ENCODE data around the gene PCDH15. TPM values are rescaled to one million over a fixed set of nuclear protein-coding genes. Genes with fewer than 3 reads are reported as not detected.

Gene PCDH15
- polyA plus RNA-seq, 6 donors from 2014 or later, result not detected

- no peaks in the 10 kb centered on the region for H3K4me1 Mint-ChIP-seq
- no peak for DNase-seq
- no peaks in the 10 kb centered on the region for H3K9me3 Mint-ChIP-seq
- no peaks in the 10 kb centered on the region for H3K36me3 Mint-ChIP-seq
- no peak for ATAC-seq (ENCODE audit: low read depth in 2 of 2)
- no peaks in the 10 kb centered on the region for H3K27me3 Mint-ChIP-seq
- H3K4me3 Mint-ChIP-seq, result no peak overlapping the region
- no peak overlapping the region for H3K27ac Mint-ChIP-seq
Measured at GRCh38 chr10:54769051-54769450, 32.0 kb downstream of the PCDH15 start.

- Mint-ChIP-seq H3K4me3 (no peak overlapping the region), H3K36me3 (no peaks in the 10 kb centered on the region), H3K27me3 (no peaks in the 10 kb centered on the region), H3K9me3 (peaks cover 0 to 5% (median 0%) of the 10 kb centered on the region in 7 donors), H3K27ac (no peak overlapping the region), H3K4me1 (no peaks in the 10 kb centered on the region)
- no peak for DNase-seq
- ATAC-seq (ENCODE audit: low read depth in 2 of 2), result no peak
Measured at GRCh38 chr10:54758791-54759190, 42.2 kb downstream of the PCDH15 start.

- Mint-ChIP-seq H3K4me3 (no peak overlapping the region), H3K9me3 (peaks cover 0 to 4% (median 0%) of the 10 kb centered on the region in 7 donors)
- ATAC-seq (ENCODE audit: low read depth in 2 of 2), result no peak
Measured at GRCh38 chr10:54749623-54750022, 51.4 kb downstream of the PCDH15 start.

GRCh38 chr10:54745436-54745835 is 55.6 kb downstream of the PCDH15 start:
- Mint-ChIP-seq H3K36me3 (no peaks in the 10 kb centered on the region), H3K9me3 (peaks cover 0 to 6% (median 0%) of the 10 kb centered on the region in 7 donors), H3K27ac (no peak overlapping the region), H3K27me3 (no peaks in the 10 kb centered on the region), H3K4me1 (no peaks in the 10 kb centered on the region), H3K4me3 (no peak overlapping the region)
- ATAC-seq (ENCODE audit: low read depth in 2 of 2) (no peak), DNase-seq (no peak)

More at GRCh38 chr10:54749623-54750022, 51.4 kb downstream of the PCDH15 start:
- H3K27me3 Mint-ChIP-seq, result no peaks in the 10 kb centered on the region
- no peaks in the 10 kb centered on the region for H3K36me3 Mint-ChIP-seq
- DNase-seq, result no peak
- no peak overlapping the region for H3K27ac Mint-ChIP-seq
- H3K4me1 Mint-ChIP-seq, result no peaks in the 10 kb centered on the region

GRCh38 chr10:54742416-54742815 is 58.6 kb downstream of the PCDH15 start:
- Mint-ChIP-seq H3K36me3 (no peaks in the 10 kb centered on the region), H3K4me1 (no peaks in the 10 kb centered on the region), H3K27ac (no peak overlapping the region), H3K27me3 (no peaks in the 10 kb centered on the region), H3K9me3 (peaks cover 0 to 9% (median 0%) of the 10 kb centered on the region in 7 donors), H3K4me3 (no peak overlapping the region)
- DNase-seq (no peak), ATAC-seq (ENCODE audit: low read depth in 2 of 2) (no peak)

GRCh38 chr10:54728511-54728910 is 72.5 kb downstream of the PCDH15 start:
- no peaks in the 10 kb centered on the region for H3K4me1 Mint-ChIP-seq
- no peak for DNase-seq
- H3K36me3 Mint-ChIP-seq, result no peaks in the 10 kb centered on the region
- no peak overlapping the region for H3K4me3 Mint-ChIP-seq
- peaks cover 0 to 9% (median 2%) of the 10 kb centered on the region in 7 donors for H3K9me3 Mint-ChIP-seq
- no peak overlapping the region for H3K27ac Mint-ChIP-seq
- H3K27me3 Mint-ChIP-seq, result no peaks in the 10 kb centered on the region
- ATAC-seq (ENCODE audit: low read depth in 2 of 2), result no peak

GRCh38 chr10:54722075-54722474 is 79.0 kb downstream of the PCDH15 start:
- Mint-ChIP-seq H3K27ac (no peak overlapping the region), H3K27me3 (no peaks in the 10 kb centered on the region), H3K36me3 (peaks cover 0 to 4% of the 10 kb centered on the region in 2 donors), H3K4me3 (no peak overlapping the region), H3K9me3 (peaks cover 3 to 15% (median 7%) of the 10 kb centered on the region in 7 donors), H3K4me1 (no peaks in the 10 kb centered on the region)
- DNase-seq, result no peak
- ATAC-seq (ENCODE audit: low read depth in 2 of 2), result no peak

GRCh38 chr10:54710918-54711317 is 90.1 kb downstream of the PCDH15 start:
- Mint-ChIP-seq H3K27ac (no peak overlapping the region), H3K4me3 (no peak overlapping the region), H3K9me3 (no peaks in the 10 kb centered on the region), H3K27me3 (no peaks in the 10 kb centered on the region), H3K4me1 (no peaks in the 10 kb centered on the region), H3K36me3 (no peaks in the 10 kb centered on the region)
- no peak for ATAC-seq (ENCODE audit: low read depth in 2 of 2)
- no peak for DNase-seq

GRCh38 chr10:54708591-54708990 is 92.4 kb downstream of the PCDH15 start:
- H3K9me3 Mint-ChIP-seq, result no peaks in the 10 kb centered on the region
- H3K27ac Mint-ChIP-seq, result no peak overlapping the region
- no peaks in the 10 kb centered on the region for H3K36me3 Mint-ChIP-seq
- H3K4me1 Mint-ChIP-seq, result no peaks in the 10 kb centered on the region
- H3K27me3 Mint-ChIP-seq, result no peaks in the 10 kb centered on the region
- DNase-seq, result no peak
- no peak overlapping the region for H3K4me3 Mint-ChIP-seq
- ATAC-seq (ENCODE audit: low read depth in 2 of 2), result no peak

- no peak for DNase-seq
- Mint-ChIP-seq H3K4me1 (no peaks in the 10 kb centered on the region), H3K27ac (no peak overlapping the region), H3K9me3 (no peaks in the 10 kb centered on the region), H3K36me3 (no peaks in the 10 kb centered on the region), H3K4me3 (no peak overlapping the region), H3K27me3 (no peaks in the 10 kb centered on the region)
- no peak for ATAC-seq (ENCODE audit: low read depth in 2 of 2)
Measured at GRCh38 chr10:54708021-54708420, 93.0 kb downstream of the PCDH15 start.

- no peak overlapping the region for H3K27ac Mint-ChIP-seq
- H3K4me3 Mint-ChIP-seq, result no peak overlapping the region
- H3K27me3 Mint-ChIP-seq, result no peaks in the 10 kb centered on the region
- no peaks in the 10 kb centered on the region for H3K4me1 Mint-ChIP-seq
- H3K36me3 Mint-ChIP-seq, result no peaks in the 10 kb centered on the region
- DNase-seq (no peak), ATAC-seq (ENCODE audit: low read depth in 2 of 2) (no peak)
- H3K9me3 Mint-ChIP-seq, result peaks cover 0 to 9% (median 2%) of the 10 kb centered on the region in 7 donors
Measured at GRCh38 chr10:54702583-54703485, 98.2 kb downstream of the PCDH15 start.

- Mint-ChIP-seq H3K27me3 (no peaks in the 10 kb centered on the region), H3K9me3 (peaks cover 0 to 9% (median 2%) of the 10 kb centered on the region in 7 donors), H3K36me3 (no peaks in the 10 kb centered on the region), H3K4me3 (no peak overlapping the region), H3K27ac (no peak overlapping the region), H3K4me1 (no peaks in the 10 kb centered on the region)
- ATAC-seq (ENCODE audit: low read depth in 2 of 2) (no peak), DNase-seq (no peak)
Measured at GRCh38 chr10:54691331-54691730, 109.7 kb downstream of the PCDH15 start.

GRCh38 chr10:54682554-54682953 is 118.5 kb downstream of the PCDH15 start:
- Mint-ChIP-seq H3K4me3 (no peak overlapping the region), H3K36me3 (no peaks in the 10 kb centered on the region), H3K27me3 (no peaks in the 10 kb centered on the region), H3K9me3 (peaks cover 0 to 9% (median 0%) of the 10 kb centered on the region in 7 donors), H3K4me1 (no peaks in the 10 kb centered on the region), H3K27ac (no peak overlapping the region)
- DNase-seq (no peak), ATAC-seq (ENCODE audit: low read depth in 2 of 2) (no peak)

- no peak for ATAC-seq (ENCODE audit: low read depth in 2 of 2)
- peaks cover 0 to 9% (median 0%) of the 10 kb centered on the region in 7 donors for H3K9me3 Mint-ChIP-seq
- H3K27ac Mint-ChIP-seq, result no peak overlapping the region
- H3K4me1 Mint-ChIP-seq, result no peaks in the 10 kb centered on the region
- DNase-seq, result no peak
- no peak overlapping the region for H3K4me3 Mint-ChIP-seq
- H3K27me3 Mint-ChIP-seq, result no peaks in the 10 kb centered on the region
- H3K36me3 Mint-ChIP-seq, result no peaks in the 10 kb centered on the region
Measured at GRCh38 chr10:54681136-54681535, 119.9 kb downstream of the PCDH15 start.
